Neuronal stem cell (in vitro differentiated cells): Measurements from ENCODE around the gene MARK3.

Source experiments
- DNase-seq: peaks from one replicate; pipeline ENCODE4 v3.0.0-alpha.2; 2013; ENCODE audit warnings: low spot score
- H2AFZ ChIP-seq: one replicate; pipeline ENCODE4 v1.6.1; 2013; ENCODE audit warnings: mild to moderate bottlenecking, low read length, inconsistent platforms
- H2AK5ac ChIP-seq: 2 replicates; pipeline ENCODE4 v1.6.1; 2013; ENCODE audit warnings: low read depth, mild to moderate bottlenecking, inconsistent platforms, low read length, moderate library complexity, mixed read lengths
- H2BK120ac ChIP-seq: 2 replicates; pipeline ENCODE4 v1.6.1; 2013; ENCODE audit warnings: low read depth, mild to moderate bottlenecking, inconsistent platforms, low read length, moderate library complexity, mixed read lengths
- H2BK12ac ChIP-seq: one replicate; pipeline ENCODE4 v1.6.1; 2013; ENCODE audit warnings: low read length, inconsistent platforms
- H2BK15ac ChIP-seq: 2 replicates; pipeline ENCODE4 v1.6.1; 2013; ENCODE audit warnings: mild to moderate bottlenecking, low read length, inconsistent platforms, mixed read lengths
- H2BK5ac ChIP-seq: one replicate; pipeline ENCODE4 v1.6.1; 2013; ENCODE audit warnings: inconsistent platforms, mild to moderate bottlenecking, low read length, moderate library complexity
- H3K14ac ChIP-seq: one replicate; pipeline ENCODE4 v1.6.1; 2013; ENCODE audit warnings: low read length, inconsistent platforms
- H3K18ac ChIP-seq: 2 replicates; pipeline ENCODE4 v1.6.1; 2013; ENCODE audit warnings: low read length, inconsistent platforms
- H3K23ac ChIP-seq: 2 replicates; pipeline ENCODE4 v1.6.1; 2013; ENCODE audit warnings: low read depth, mild to moderate bottlenecking, mixed read lengths, low read length, inconsistent platforms; ENCODE audit not compliant: poor library complexity
- H3K27ac ChIP-seq: replicated peaks from 3 replicates; pipeline ENCODE4 v1.5.1; 2013; ENCODE audit warnings: low read length, inconsistent platforms
- H3K27me3 ChIP-seq, 3 experiments: 2 replicates each; pipeline ENCODE4 v1.6.1; 2013; ENCODE audit warnings: low read length in 3 of 3, mild to moderate bottlenecking in 2 of 3, inconsistent platforms in 1 of 3, low read depth in 1 of 3, mixed read lengths in 1 of 3, moderate library complexity in 1 of 3; ENCODE audit not compliant: control insufficient read depth in 3 of 3, insufficient read depth in 3 of 3
- H3K36me3 ChIP-seq, 2 donors: replicated peaks in 1 of 2; 2 replicates each; pipeline ENCODE4 v1.6.1; 2013; ENCODE audit warnings: low read length in 2 of 2; ENCODE audit not compliant: control insufficient read depth in 2 of 2, insufficient read depth in 2 of 2
- H3K4ac ChIP-seq: 2 replicates; pipeline ENCODE4 v1.6.1; 2013; ENCODE audit warnings: inconsistent platforms, mild to moderate bottlenecking, low read length, moderate library complexity
- H3K4me1 ChIP-seq, 2 donors: 1 replicate in 1 of 2; 2 replicates in 1 of 2; pipeline ENCODE4 v1.6.1; 2013; ENCODE audit warnings: low read length in 2 of 2, low read depth in 1 of 2; ENCODE audit not compliant: control insufficient read depth in 2 of 2, insufficient read depth in 1 of 2
- H3K4me2 ChIP-seq: one replicate; pipeline ENCODE4 v1.6.1; 2013; ENCODE audit warnings: mild to moderate bottlenecking, low read length, inconsistent platforms; ENCODE audit not compliant: insufficient read depth, poor library complexity, severe bottlenecking
- H3K4me3 ChIP-seq, 2 donors: 2 replicates each; pipeline ENCODE4 v1.5.1; 2013; ENCODE audit warnings: low read length in 2 of 2, mild to moderate bottlenecking in 2 of 2, inconsistent platforms in 1 of 2, moderate library complexity in 1 of 2
- H3K79me1 ChIP-seq: one replicate; pipeline ENCODE4 v1.6.1; 2013; ENCODE audit warnings: low read depth, mild to moderate bottlenecking, inconsistent platforms, low read length, moderate library complexity
- H3K9ac ChIP-seq: one replicate; pipeline ENCODE4 v1.6.1; 2013; ENCODE audit warnings: mild to moderate bottlenecking, low read depth, low read length, inconsistent platforms; ENCODE audit not compliant: poor library complexity
- H3K9me3 ChIP-seq, 2 donors: replicated peaks in 1 of 2; 2 replicates each; pipeline versions ENCODE3 to v1.6.1; 2013; ENCODE audit warnings: low read length in 2 of 2, mild to moderate bottlenecking in 2 of 2, inconsistent platforms in 1 of 2, low read depth in 1 of 2, mixed read lengths in 1 of 2, moderate library complexity in 1 of 2; ENCODE audit not compliant: control insufficient read depth in 2 of 2, insufficient read depth in 1 of 2
- H4K8ac ChIP-seq: one replicate; pipeline ENCODE4 v1.6.1; 2013; ENCODE audit warnings: low read depth, mild to moderate bottlenecking, inconsistent platforms, low read length, moderate library complexity
- H4K91ac ChIP-seq: one replicate; pipeline ENCODE4 v1.6.1; 2013; ENCODE audit warnings: low read length, low read depth, mild to moderate bottlenecking, inconsistent platforms; ENCODE audit not compliant: poor library complexity
- WGBS, 2 donors: extraction: QIAGEN DNeasy Blood & Tissue Kit; methylation state at CpG; one replicate each; pipeline ENCODE4 v1.1.7; 2013; ENCODE audit warnings: missing lambda C conversion rate in 2 of 2, mixed read lengths in 1 of 2; ENCODE audit not compliant: insufficient read length in 2 of 2, insufficient replicate concordance in 1 of 2; ENCODE audit errors: extremely low coverage in 2 of 2; 5-methylcytosine and 5-hydroxymethylcytosine counted together

The MARK3 gene

DNA sequence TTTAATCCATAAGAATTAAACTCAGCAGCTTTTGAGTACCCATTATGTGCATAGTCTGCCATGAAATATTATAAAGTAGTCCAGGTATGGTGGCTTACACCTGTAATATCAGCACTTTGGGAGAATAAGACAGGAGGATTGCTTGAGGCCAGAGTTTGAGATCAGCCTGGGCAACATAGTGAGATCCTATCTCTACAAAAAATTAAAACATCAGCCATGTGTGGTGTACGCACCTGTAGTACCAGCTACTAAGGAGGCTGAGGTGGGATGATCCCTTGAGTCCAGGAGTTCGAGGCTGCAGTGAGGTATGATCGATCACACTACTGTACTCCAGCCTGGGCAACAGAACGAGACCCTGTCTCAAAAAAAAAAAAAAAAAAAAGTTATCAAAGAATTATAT is 15.3 kb downstream of the MARK3 start:
- Histone ChIP-seq H3K9me3 (no peaks in the 10 kb centered on the region), H2BK12ac (no peak overlapping the region), H3K18ac (no peak overlapping the region), H3K14ac (no peak overlapping the region), H2AFZ (no peak overlapping the region), H4K91ac (no peak overlapping the region), H3K79me1 (no peaks in the 10 kb centered on the region), H3K23ac (no peak overlapping the region), H3K36me3 (peaks cover 0 to 6% of the 10 kb centered on the region in 2 donors), H3K27me3 (no peaks in the 10 kb centered on the region), H3K4ac (no peak overlapping the region), H3K27ac (no peak overlapping the region), H4K8ac (no peak overlapping the region), H2BK15ac (no peak overlapping the region), H3K4me1 (peaks cover 10 to 26% of the 10 kb centered on the region in 2 donors), H2BK120ac (no peak overlapping the region), H3K4me3 (no peak overlapping the region), H2BK5ac (no peak overlapping the region), H2AK5ac (no peak overlapping the region), H3K9ac (no peak overlapping the region), H3K4me2 (no peak overlapping the region)
- no peak for DNase-seq
- no CpG with 5 or more reads among the region's 4 CpGs for WGBS, 2 donors

GRCh38 chr14:103401223-103402214 is 16.3 kb downstream of the MARK3 start:
- Histone ChIP-seq H3K4me3 (no peak overlapping the region), H4K8ac (no peak overlapping the region), H3K4me2 (no peak overlapping the region), H3K4ac (no peak overlapping the region), H2BK120ac (no peak overlapping the region), H2BK15ac (no peak overlapping the region), H2BK5ac (no peak overlapping the region), H3K18ac (no peak overlapping the region), H3K27ac (peak overlapping the region; percentile 55), H3K36me3 (peaks cover 0 to 11% of the 10 kb centered on the region in 2 donors), H3K9me3 (no peaks in the 10 kb centered on the region), H3K14ac (no peak overlapping the region), H2BK12ac (no peak overlapping the region), H3K23ac (no peak overlapping the region), H2AK5ac (no peak overlapping the region), H3K9ac (no peak overlapping the region), H3K27me3 (no peaks in the 10 kb centered on the region), H2AFZ (no peak overlapping the region), H3K4me1 (peaks cover 10 to 26% of the 10 kb centered on the region in 2 donors), H3K79me1 (no peaks in the 10 kb centered on the region), H4K91ac (no peak overlapping the region)
- no CpG with 5 or more reads among the region's 10 CpGs for WGBS, 2 donors
- no peak for DNase-seq

DNA sequence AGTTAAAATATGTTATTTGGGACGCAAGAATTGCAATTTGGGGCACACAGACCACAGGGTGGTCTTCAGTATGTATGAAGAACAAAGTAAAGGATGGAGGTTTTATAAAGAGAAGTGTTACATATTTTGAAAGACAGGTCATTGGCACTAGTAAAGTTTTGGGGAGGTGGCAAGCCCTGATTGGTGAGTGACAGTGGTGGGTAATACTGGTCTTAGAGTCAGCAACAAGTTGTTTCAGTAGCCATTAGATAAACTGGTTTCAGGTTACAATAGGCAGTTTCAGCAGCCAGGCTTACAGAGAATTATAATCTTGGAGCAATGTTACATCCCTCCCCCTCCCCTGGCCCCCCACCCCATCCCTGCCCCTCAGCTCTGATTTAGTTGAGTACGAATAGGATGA is 17.5 kb downstream of the MARK3 start:
- Histone ChIP-seq H3K18ac (no peak overlapping the region), H3K9me3 (no peaks in the 10 kb centered on the region), H3K79me1 (no peaks in the 10 kb centered on the region), H3K14ac (no peak overlapping the region), H3K4me1 (peaks cover 10 to 26% of the 10 kb centered on the region in 2 donors), H2BK5ac (no peak overlapping the region), H3K36me3 (peaks cover 0 to 21% of the 10 kb centered on the region in 2 donors), H3K4me3 (no peak overlapping the region), H4K8ac (no peak overlapping the region), H3K27ac (no peak overlapping the region), H2BK120ac (no peak overlapping the region), H3K27me3 (no peaks in the 10 kb centered on the region), H4K91ac (no peak overlapping the region), H2BK12ac (no peak overlapping the region), H3K4me2 (no peak overlapping the region), H3K23ac (no peak overlapping the region), H3K9ac (no peak overlapping the region), H2BK15ac (no peak overlapping the region), H2AK5ac (no peak overlapping the region), H3K4ac (no peak overlapping the region), H2AFZ (no peak overlapping the region)
- DNase-seq = no peak
- no CpG with 5 or more reads among the region's 2 CpGs for WGBS, 2 donors

DNA sequence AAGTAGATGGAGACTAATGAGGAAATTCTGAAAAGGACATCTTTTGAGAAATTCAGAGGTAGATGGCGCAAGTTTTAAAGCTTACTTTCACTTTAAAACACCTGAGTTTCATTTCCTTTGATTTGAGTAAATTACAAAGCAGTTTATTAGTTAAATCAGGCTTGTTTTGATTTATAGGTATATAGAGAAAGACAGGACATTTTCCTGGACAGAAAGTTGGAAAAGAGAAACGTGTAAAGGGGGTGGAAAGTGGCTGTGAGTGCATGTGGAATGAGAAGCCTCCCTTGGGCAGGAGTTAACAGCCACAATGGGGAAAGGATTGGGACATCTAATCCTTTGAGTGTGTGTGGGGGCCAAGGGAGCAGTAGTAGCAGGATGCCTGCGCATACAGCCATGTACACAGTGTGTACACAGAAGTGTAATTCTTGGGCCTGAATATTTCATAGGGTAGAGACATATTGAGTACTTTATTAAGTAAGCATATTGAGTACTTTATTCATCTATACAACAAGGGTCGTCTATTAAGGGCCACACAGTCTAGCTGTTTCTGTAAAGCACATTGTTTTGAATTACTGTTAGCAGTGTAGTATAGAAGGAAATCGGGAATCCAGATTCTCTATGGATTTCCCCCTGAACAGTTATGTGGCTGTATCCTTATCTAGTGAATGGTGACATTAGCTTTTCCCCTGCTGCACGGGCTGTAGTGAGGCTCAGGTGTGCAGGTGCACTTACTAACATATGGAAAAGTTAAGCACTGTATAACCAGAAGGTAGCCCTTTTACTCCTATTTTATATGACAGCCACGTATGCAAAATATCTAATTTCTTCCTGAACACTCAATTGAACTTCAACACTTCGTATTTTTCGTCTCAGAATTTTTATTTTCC is 19.1 kb downstream of the MARK3 start:
- no peak overlapping the region for H4K91ac ChIP-seq
- H3K9me3 ChIP-seq = no peaks in the 10 kb centered on the region
- peaks cover 2% of the 10 kb centered on the region for H3K79me1 ChIP-seq
- H3K9ac ChIP-seq = no peak overlapping the region
- DNase-seq = no peak
- H3K4me1 ChIP-seq = peaks cover 10 to 26% of the 10 kb centered on the region in 2 donors
- no peak overlapping the region for H2BK15ac ChIP-seq
- no peak overlapping the region for H2BK12ac ChIP-seq
- no peak overlapping the region for H3K14ac ChIP-seq
- H3K18ac ChIP-seq = no peak overlapping the region
- H2BK5ac ChIP-seq = no peak overlapping the region
- H3K4me3 ChIP-seq = no peak overlapping the region
- no peak overlapping the region for H2BK120ac ChIP-seq
- no peak overlapping the region for H3K4ac ChIP-seq
- H2AK5ac ChIP-seq = no peak overlapping the region
- no peak overlapping the region for H3K27ac ChIP-seq
- H3K23ac ChIP-seq = no peak overlapping the region
- no peak overlapping the region for H2AFZ ChIP-seq
- peaks cover 4 to 36% of the 10 kb centered on the region in 2 donors for H3K36me3 ChIP-seq
- H3K4me2 ChIP-seq = no peak overlapping the region
- no peak overlapping the region for H4K8ac ChIP-seq
- no CpG with 5 or more reads among the region's 9 CpGs for WGBS, 2 donors
- H3K27me3 ChIP-seq = no peaks in the 10 kb centered on the region
